ENCODE results near the gene MBD3L4. TPM values are rescaled to one million over a fixed set of nuclear protein-coding genes. Genes with fewer than 3 reads are reported as not detected.
"Not testable (repeated sequence)": the region's sequence is repeated elsewhere in the genome, so short reads cannot be mapped to it uniquely, and the experiment has no call there.

Gene MBD3L4
- total and polyA plus RNA-seq, 2 donors, result not detected

DNA sequence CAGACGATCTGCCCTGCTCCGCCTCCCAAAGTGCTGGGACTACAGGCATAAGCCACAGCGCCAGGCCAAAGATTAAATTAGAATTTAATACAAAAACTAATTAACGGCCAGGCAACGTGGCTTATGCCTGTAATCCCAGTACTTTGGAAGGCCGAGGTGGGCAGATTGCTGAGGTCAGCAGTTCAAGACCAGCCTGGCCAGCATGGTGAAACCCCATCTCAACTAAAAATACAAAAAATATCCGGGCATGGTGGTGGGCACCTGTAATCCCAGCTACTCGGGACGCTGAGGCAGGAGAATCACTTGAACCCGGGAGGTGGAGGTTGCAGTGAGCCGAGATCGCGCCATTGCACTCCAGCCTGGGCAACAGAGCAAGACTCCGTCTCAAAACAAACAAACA is 15.7 kb upstream of the MBD3L4 start:
- not testable (repeated sequence) for H3K36me3 ChIP-seq (ENCODE audit: control insufficient read depth in 2 of 2, insufficient read depth in 2 of 2, low read length in 1 of 2); H3K27ac ChIP-seq (ENCODE audit: low read depth in 1 of 2, low read length in 1 of 2); DNase-seq (ENCODE audit: low read depth in 6 of 9, low spot score in 9 of 9); H3K4me3 ChIP-seq (ENCODE audit: low read length in 2 of 2); H3K9me3 ChIP-seq (ENCODE audit: control insufficient read depth in 2 of 2, insufficient read depth in 1 of 2, low read length in 1 of 2); H3K4me1 ChIP-seq (ENCODE audit: control insufficient read depth in 2 of 2, insufficient read depth in 2 of 2, low read length in 2 of 2); H3K27me3 ChIP-seq (ENCODE audit: control insufficient read depth in 2 of 2, insufficient read depth in 1 of 2, low read length in 1 of 2)
- 96% methylated on average over 12 of the region's 14 CpGs for WGBS

DNA sequence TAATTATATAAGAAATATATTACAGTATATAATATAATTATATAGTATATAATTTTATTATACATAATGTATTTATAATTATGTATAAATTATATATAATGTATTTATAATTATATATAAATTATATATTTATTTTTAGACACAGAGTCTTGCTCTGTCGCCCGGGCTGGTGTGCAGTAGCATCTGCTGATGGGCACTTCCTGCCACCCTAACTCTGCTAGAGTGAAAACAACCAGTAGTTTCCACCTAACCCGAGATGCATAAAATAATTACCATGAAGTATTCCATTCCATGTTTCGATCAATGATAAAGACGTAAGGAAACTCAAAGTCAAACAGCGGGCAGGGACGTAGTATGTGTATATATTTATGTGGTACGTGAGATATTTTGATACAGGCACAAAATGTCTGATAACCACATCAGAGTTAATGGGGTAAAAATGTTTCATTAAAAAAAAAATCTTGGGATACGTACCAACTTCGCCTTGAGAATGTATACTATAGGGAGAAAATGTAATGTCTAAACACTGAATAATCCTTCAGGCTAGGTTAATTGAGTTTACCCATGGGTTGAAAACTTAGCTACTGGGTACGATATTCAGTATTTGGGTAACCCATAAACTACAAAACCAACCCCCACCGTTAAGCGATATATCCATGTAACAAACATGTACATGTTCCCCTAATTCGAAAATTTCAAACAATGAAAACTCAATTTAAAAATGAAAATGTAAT is 14.8 kb upstream of the MBD3L4 start:
- WGBS, result 97% methylated on average over 12 of the region's 14 CpGs

DNA sequence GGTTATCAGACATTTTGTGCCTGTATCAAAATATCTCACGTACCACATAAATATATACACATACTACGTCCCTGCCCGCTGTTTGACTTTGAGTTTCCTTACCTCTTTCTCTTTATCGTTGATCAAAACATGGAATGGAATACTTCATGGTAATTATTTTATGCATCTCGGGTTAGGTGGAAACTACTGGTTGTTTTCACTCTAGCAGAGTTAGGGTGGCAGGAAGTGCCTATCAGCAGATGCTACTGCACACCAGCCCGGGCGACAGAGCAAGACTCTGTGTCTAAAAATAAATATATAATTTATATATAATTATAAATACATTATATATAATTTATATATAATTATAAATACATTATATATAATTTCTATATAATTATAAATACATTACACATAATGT is 12.9 kb upstream of the MBD3L4 start:
- H3K27ac ChIP-seq (ENCODE audit: low read depth in 1 of 2, low read length in 1 of 2); DNase-seq (ENCODE audit: low read depth in 6 of 9, low spot score in 9 of 9); H3K4me1 ChIP-seq (ENCODE audit: control insufficient read depth in 2 of 2, insufficient read depth in 2 of 2, low read length in 2 of 2); H3K27me3 ChIP-seq (ENCODE audit: control insufficient read depth in 2 of 2, insufficient read depth in 1 of 2, low read length in 1 of 2); H3K9me3 ChIP-seq (ENCODE audit: control insufficient read depth in 2 of 2, insufficient read depth in 1 of 2, low read length in 1 of 2); H3K36me3 ChIP-seq (ENCODE audit: control insufficient read depth in 2 of 2, insufficient read depth in 2 of 2, low read length in 1 of 2); H3K4me3 ChIP-seq (ENCODE audit: low read length in 2 of 2): not testable (repeated sequence)
- WGBS, result 82% methylated on average over 7 of the region's 7 CpGs

More for the DNA sequence above, 14.8 kb upstream of the MBD3L4 start:
- H3K27ac ChIP-seq (ENCODE audit: low read depth in 1 of 2, low read length in 1 of 2); H3K4me3 ChIP-seq (ENCODE audit: low read length in 2 of 2); H3K27me3 ChIP-seq (ENCODE audit: control insufficient read depth in 2 of 2, insufficient read depth in 1 of 2, low read length in 1 of 2); H3K9me3 ChIP-seq (ENCODE audit: control insufficient read depth in 2 of 2, insufficient read depth in 1 of 2, low read length in 1 of 2); H3K4me1 ChIP-seq (ENCODE audit: control insufficient read depth in 2 of 2, insufficient read depth in 2 of 2, low read length in 2 of 2); DNase-seq (ENCODE audit: low read depth in 6 of 9, low spot score in 9 of 9); H3K36me3 ChIP-seq (ENCODE audit: control insufficient read depth in 2 of 2, insufficient read depth in 2 of 2, low read length in 1 of 2): not testable (repeated sequence)

DNA sequence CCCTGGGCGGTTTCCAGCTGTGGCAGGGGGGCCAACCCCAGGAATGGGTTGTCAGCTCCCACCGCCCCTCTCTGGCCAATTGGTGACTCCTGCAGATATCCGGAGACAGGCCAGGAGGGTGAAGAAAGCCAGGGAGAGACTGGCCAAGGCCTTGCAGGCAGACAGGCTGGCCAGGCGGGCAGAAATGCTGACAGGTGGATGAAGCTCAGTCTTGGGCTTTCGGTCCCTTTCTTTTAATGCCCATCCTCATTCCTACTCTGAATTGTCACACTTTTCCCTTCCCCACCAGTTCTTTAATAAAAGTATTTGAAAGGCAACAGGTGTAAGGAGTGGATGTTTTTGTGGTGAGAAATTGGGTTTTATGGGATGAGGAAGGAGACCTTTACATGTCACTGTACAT is 11.4 kb upstream of the MBD3L4 start:
- H3K4me1 ChIP-seq (ENCODE audit: control insufficient read depth in 2 of 2, insufficient read depth in 2 of 2, low read length in 2 of 2); H3K27ac ChIP-seq (ENCODE audit: low read depth in 1 of 2, low read length in 1 of 2); H3K9me3 ChIP-seq (ENCODE audit: control insufficient read depth in 2 of 2, insufficient read depth in 1 of 2, low read length in 1 of 2); H3K27me3 ChIP-seq (ENCODE audit: control insufficient read depth in 2 of 2, insufficient read depth in 1 of 2, low read length in 1 of 2); DNase-seq (ENCODE audit: low read depth in 6 of 9, low spot score in 9 of 9); H3K36me3 ChIP-seq (ENCODE audit: control insufficient read depth in 2 of 2, insufficient read depth in 2 of 2, low read length in 1 of 2); H3K4me3 ChIP-seq (ENCODE audit: low read length in 2 of 2): not testable (repeated sequence)
- 100% methylated on average over 2 of the region's 5 CpGs for WGBS

DNA sequence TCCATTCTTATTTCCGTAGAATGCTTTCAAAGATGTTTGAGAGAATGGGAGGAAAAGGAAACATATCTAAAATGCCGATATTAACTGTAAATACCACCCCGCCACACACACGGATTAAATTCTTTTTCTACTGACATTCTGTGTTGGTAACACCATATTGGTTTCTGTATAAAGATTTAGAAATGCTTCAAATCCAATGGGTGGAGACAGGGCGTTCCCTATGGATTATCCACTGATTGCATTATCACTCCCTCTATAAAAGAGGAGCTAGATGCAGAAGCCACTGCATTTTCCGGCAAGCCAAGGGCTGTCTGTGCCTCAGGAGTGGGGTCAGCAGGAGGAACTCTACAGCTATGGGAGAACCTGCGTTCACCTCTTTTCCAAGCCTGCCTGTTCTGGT is 9.0 kb upstream of the MBD3L4 start, which contains the start of gene MBD3L2:
MBD3L2 (plus strand) TSS at position 301 of the 400 bp plus-strand sequence; CDS start at position 354, 53 bp downstream.
- not testable (repeated sequence) for H3K27ac ChIP-seq (ENCODE audit: low read depth in 1 of 2, low read length in 1 of 2); H3K4me3 ChIP-seq (ENCODE audit: low read length in 2 of 2); H3K36me3 ChIP-seq (ENCODE audit: control insufficient read depth in 2 of 2, insufficient read depth in 2 of 2, low read length in 1 of 2); DNase-seq (ENCODE audit: low read depth in 6 of 9, low spot score in 9 of 9); H3K9me3 ChIP-seq (ENCODE audit: control insufficient read depth in 2 of 2, insufficient read depth in 1 of 2, low read length in 1 of 2); H3K27me3 ChIP-seq (ENCODE audit: control insufficient read depth in 2 of 2, insufficient read depth in 1 of 2, low read length in 1 of 2); H3K4me1 ChIP-seq (ENCODE audit: control insufficient read depth in 2 of 2, insufficient read depth in 2 of 2, low read length in 2 of 2)
- WGBS, result no CpG with 5 or more reads among the region's 7 CpGs

DNA sequence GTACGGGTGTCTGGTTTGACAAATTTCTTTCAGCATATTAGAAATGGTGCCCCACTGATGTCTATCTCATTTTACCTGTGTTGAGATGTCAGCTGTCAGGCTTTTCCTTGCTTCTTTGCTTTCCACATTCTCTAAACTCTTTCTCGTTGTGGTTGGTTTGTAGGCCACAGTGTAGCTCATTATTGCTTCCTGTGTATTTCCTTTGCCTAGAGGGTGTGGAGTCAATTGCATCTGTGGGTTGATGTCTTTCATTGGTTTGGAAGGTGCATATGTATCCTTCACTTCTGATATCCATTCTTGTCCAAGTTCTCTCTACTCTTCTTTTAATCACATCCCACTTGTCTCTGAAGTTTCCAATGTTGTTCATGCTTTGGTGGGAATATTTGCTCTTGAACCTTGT is 1.6 kb upstream of the MBD3L4 start:
- not testable (repeated sequence) for DNase-seq (ENCODE audit: low read depth in 6 of 9, low spot score in 9 of 9); H3K27ac ChIP-seq (ENCODE audit: low read depth in 1 of 2, low read length in 1 of 2); H3K36me3 ChIP-seq (ENCODE audit: control insufficient read depth in 2 of 2, insufficient read depth in 2 of 2, low read length in 1 of 2); H3K4me3 ChIP-seq (ENCODE audit: low read length in 2 of 2); H3K9me3 ChIP-seq (ENCODE audit: control insufficient read depth in 2 of 2, insufficient read depth in 1 of 2, low read length in 1 of 2); H3K4me1 ChIP-seq (ENCODE audit: control insufficient read depth in 2 of 2, insufficient read depth in 2 of 2, low read length in 2 of 2); H3K27me3 ChIP-seq (ENCODE audit: control insufficient read depth in 2 of 2, insufficient read depth in 1 of 2, low read length in 1 of 2)
- no CpG with 5 or more reads among the region's 2 CpGs for WGBS

DNA sequence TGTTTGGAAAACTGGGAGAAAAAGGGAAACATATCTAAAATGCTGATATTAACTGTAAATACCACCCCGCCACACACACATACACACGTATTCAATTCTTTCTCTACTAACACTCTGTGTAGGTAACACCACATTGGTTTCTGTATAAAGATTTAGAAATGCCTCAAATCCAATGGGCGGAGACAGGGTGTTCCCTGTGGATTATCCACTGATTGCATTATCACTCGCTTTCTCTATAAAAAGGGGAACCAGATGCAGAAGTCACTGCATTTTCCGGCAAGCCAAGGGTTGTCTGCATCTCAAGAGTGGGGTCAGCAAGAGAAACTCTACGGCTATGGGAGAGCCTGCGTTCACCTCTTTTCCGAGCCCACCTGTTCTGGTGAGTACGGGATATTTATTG is 9.7 kb downstream of the MBD3L4 start, which contains the start of gene MBD3L5:
MBD3L5 (plus strand) TSS at position 301 of the 400 bp plus-strand sequence; CDS start at position 335, 34 bp downstream.
- not testable (repeated sequence) for H3K27me3 ChIP-seq (ENCODE audit: control insufficient read depth in 2 of 2, insufficient read depth in 1 of 2, low read length in 1 of 2); H3K4me3 ChIP-seq (ENCODE audit: low read length in 2 of 2); H3K4me1 ChIP-seq (ENCODE audit: control insufficient read depth in 2 of 2, insufficient read depth in 2 of 2, low read length in 2 of 2); H3K9me3 ChIP-seq (ENCODE audit: control insufficient read depth in 2 of 2, insufficient read depth in 1 of 2, low read length in 1 of 2); DNase-seq (ENCODE audit: low read depth in 6 of 9, low spot score in 9 of 9); H3K36me3 ChIP-seq (ENCODE audit: control insufficient read depth in 2 of 2, insufficient read depth in 2 of 2, low read length in 1 of 2); H3K27ac ChIP-seq (ENCODE audit: low read depth in 1 of 2, low read length in 1 of 2)
- no CpG with 5 or more reads among the region's 9 CpGs for WGBS

DNA sequence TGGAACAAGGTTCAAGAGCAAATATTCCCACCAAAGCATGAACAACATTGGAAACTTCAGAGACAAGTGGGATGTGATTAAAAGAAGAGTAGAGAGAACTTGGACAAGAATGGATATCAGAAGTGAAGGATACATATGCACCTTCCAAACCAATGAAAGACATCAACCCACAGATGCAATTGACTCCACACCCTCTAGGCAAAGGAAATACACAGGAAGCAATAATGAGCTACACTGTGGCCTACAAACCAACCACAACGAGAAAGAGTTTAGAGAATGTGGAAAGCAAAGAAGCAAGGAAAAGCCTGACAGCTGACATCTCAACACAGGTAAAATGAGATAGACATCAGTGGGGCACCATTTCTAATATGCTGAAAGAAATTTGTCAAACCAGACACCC is 11.2 kb downstream of the MBD3L4 start:
- H3K27ac ChIP-seq (ENCODE audit: low read depth in 1 of 2, low read length in 1 of 2); H3K36me3 ChIP-seq (ENCODE audit: control insufficient read depth in 2 of 2, insufficient read depth in 2 of 2, low read length in 1 of 2); DNase-seq (ENCODE audit: low read depth in 6 of 9, low spot score in 9 of 9); H3K4me3 ChIP-seq (ENCODE audit: low read length in 2 of 2); H3K4me1 ChIP-seq (ENCODE audit: control insufficient read depth in 2 of 2, insufficient read depth in 2 of 2, low read length in 2 of 2); H3K27me3 ChIP-seq (ENCODE audit: control insufficient read depth in 2 of 2, insufficient read depth in 1 of 2, low read length in 1 of 2); H3K9me3 ChIP-seq (ENCODE audit: control insufficient read depth in 2 of 2, insufficient read depth in 1 of 2, low read length in 1 of 2): not testable (repeated sequence)
- WGBS, result no CpG with 5 or more reads among the region's 1 CpG

DNA sequence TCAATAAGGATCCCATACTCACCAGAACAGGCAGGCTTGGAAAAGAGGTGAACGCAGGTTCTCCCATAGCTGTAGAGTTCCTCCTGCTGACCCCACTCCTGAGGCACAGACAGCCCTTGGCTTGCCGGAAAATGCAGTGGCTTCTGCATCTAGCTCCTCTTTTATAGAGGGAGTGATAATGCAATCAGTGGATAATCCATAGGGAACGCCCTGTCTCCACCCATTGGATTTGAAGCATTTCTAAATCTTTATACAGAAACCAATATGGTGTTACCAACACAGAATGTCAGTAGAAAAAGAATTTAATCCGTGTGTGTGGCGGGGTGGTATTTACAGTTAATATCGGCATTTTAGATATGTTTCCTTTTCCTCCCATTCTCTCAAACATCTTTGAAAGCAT is 18.6 kb downstream of the MBD3L4 start, which contains the start of gene MBD3L2B:
MBD3L2B (minus strand) TSS at position 101 of the 400 bp plus-strand sequence; CDS start at position 67, 34 bp downstream.
- H3K4me1 ChIP-seq (ENCODE audit: control insufficient read depth in 2 of 2, insufficient read depth in 2 of 2, low read length in 2 of 2); H3K27ac ChIP-seq (ENCODE audit: low read depth in 1 of 2, low read length in 1 of 2); H3K9me3 ChIP-seq (ENCODE audit: control insufficient read depth in 2 of 2, insufficient read depth in 1 of 2, low read length in 1 of 2); H3K36me3 ChIP-seq (ENCODE audit: control insufficient read depth in 2 of 2, insufficient read depth in 2 of 2, low read length in 1 of 2); DNase-seq (ENCODE audit: low read depth in 6 of 9, low spot score in 9 of 9); H3K27me3 ChIP-seq (ENCODE audit: control insufficient read depth in 2 of 2, insufficient read depth in 1 of 2, low read length in 1 of 2); H3K4me3 ChIP-seq (ENCODE audit: low read length in 2 of 2): not testable (repeated sequence)
- WGBS, result no CpG with 5 or more reads among the region's 6 CpGs

Measured in thymus (tissue), 11 donors.